Stimulated activated CD8-positive, alpha-beta memory T cell treated with anti-CD3 and anti-CD28 coated beads, Interleukin-12 subunit alpha, Interleukin-12 subunit beta, amount 100 ng/mL, for 24 hours (primary cell): ENCODE measurements around the gene CSF1R.

ENCODE experiments used
- DNase-seq: peaks from one replicate; pipeline ENCODE4 v3.0.0-alpha.2; 2020; ENCODE audit errors: extremely low read depth

CSF1R gene

GRCh38 chr5:150024346-150024984 lies 61.9 kb downstream of the CSF1R start:
- DNase-seq, result no peak

- DNase-seq, result no peak
Observed at GRCh38 chr5:150023136-150023535, 63.2 kb downstream of the CSF1R start.

GRCh38 chr5:150022681-150023080 lies 63.7 kb downstream of the CSF1R start:
- DNase-seq, result no peak

GRCh38 chr5:150022158-150022531 lies 64.2 kb downstream of the CSF1R start:
- DNase-seq, result no peak

- DNase-seq, result no peak
Observed at GRCh38 chr5:150021491-150022157, 64.7 kb downstream of the CSF1R start.

- no peak for DNase-seq
Observed at GRCh38 chr5:150020249-150020648, 66.1 kb downstream of the CSF1R start.

GRCh38 chr5:150017226-150018005 lies 68.9 kb downstream of the CSF1R start:
- DNase-seq, result no peak

- DNase-seq, result no peak
Observed at GRCh38 chr5:150016537-150016936, 69.8 kb downstream of the CSF1R start.

GRCh38 chr5:150015415-150015814 lies 70.9 kb downstream of the CSF1R start:
- no peak for DNase-seq

GRCh38 chr5:150014456-150014855 lies 71.9 kb downstream of the CSF1R start:
- no peak for DNase-seq

- no peak for DNase-seq
Observed at GRCh38 chr5:150013931-150014330, 72.4 kb downstream of the CSF1R start.

- no peak for DNase-seq
Observed at GRCh38 chr5:150009671-150010387, 76.5 kb downstream of the CSF1R start.

GRCh38 chr5:150007050-150007449 lies 79.3 kb downstream of the CSF1R start:
- no peak for DNase-seq

- DNase-seq, result no peak
Observed at GRCh38 chr5:150006318-150006717, 80.0 kb downstream of the CSF1R start.
